Fibroblast of the conjunctiva (primary cell): ENCODE measurements around the gene VWCE.
"Not testable (repeated sequence)": the region's sequence is repeated elsewhere in the genome, so short reads cannot be mapped to it uniquely, and the experiment has no call there.

ENCODE experiments used
- DNase-seq: peaks from one replicate; pipeline ENCODE4 v3.0.0-alpha.2; 2010; ENCODE audit warnings: low read depth

The VWCE gene

DNA sequence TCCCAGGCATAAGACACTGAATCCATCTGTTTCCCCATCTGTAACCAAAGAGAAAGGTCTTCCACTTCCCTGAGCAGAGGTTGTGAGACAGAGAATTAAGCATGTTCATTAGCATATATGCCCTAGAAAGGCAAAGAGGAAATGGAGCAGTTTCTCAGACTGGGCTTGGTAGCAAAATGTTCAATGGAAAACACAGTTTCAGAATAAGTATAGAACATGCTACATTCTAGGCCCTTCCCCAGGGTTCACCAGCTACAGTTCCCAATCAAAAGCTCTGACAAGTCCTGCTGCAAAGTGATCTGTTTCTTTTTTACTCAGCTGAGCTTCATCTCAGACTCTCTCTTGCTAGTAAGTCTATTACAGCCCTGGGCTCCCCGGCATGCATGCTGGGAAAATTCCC, 42.8 kb downstream of the VWCE start:
- DNase-seq: not testable (repeated sequence)

DNA sequence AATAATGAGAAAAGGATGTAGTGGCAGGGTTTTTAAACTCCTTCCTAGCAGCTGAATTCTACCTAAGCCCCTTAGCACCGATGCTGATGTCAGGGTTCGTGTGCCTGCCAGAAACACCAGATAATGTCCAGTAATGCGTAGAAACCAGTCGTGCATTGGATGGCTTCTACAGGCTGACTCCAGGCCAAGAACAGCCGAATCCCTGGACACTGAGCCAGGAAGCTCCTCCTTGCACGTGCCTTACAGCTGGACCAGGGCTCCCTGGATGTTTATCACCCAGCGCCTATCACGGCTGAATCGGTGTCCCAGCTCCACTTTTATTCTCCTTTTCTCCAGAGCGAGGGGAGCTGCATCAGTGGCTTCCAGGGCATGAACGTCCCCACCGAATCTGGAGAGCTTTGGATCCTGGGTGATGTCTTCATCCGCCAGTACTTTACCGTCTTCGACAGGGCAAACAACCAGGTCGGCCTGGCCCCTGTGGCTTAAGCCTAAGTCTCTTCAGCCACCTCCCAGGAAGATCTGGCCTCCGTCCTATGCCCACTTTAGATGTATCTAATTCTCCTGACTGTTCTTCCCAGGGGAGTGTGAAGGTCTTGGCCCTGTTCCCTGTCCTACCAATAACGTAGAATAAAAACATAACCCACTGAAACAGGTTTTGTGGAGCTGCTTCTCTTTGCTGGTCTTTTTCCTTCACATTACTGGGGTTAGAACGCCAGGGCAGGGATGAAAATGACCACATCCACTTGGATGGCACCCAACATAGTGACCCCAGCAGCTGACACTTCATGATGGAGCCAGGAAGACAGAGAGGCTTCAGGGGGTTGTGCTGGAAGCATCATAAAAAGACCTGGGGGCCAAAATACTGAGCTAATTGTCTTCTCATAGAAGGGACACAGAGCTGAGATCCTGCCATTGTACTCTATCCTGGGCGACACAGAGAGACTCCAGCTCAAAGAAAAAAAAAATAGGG, 44.0 kb downstream of the VWCE start:
- peak; percentile 58 for DNase-seq

DNA sequence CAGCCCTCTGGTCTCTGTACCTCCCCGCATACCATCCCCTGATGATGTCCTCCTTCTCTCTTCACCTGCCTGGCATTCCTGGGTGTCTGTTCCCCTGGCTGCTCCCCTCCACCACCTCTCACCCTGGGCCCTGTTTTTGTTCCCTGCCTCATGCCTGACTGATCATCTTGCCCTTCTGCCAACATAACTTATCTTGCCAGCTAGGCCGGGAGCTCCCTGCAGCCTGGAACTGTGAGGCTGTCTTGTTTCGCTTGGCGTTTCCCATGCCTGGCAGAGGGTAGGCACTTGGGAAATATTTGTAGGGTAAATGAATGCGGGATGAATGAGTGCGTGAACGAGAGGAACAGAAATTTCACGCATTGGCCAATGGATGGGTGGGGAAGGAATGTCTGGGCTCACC, 45.9 kb downstream of the VWCE start:
- not testable (repeated sequence) for DNase-seq

DNA sequence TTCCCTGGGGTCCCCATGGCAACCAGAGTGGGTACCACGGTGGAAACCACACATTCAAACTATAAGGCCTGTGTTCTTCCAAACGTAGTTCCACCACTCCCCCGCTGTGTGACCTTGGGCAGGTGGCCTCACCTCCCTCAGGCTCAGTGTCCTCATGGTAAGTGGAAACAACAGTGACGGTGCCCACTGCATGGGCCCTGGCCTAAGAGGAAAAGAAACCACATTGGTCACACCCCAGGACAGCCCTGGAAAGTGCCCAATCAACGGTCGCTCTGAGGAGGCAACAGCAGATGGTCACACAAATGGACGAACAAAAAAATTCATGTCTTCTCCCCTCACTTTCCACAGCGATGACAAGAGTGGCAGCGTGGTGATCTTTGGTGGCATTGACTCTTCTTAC, 47.0 kb downstream of the VWCE start:
- DNase-seq: not testable (repeated sequence)

DNA sequence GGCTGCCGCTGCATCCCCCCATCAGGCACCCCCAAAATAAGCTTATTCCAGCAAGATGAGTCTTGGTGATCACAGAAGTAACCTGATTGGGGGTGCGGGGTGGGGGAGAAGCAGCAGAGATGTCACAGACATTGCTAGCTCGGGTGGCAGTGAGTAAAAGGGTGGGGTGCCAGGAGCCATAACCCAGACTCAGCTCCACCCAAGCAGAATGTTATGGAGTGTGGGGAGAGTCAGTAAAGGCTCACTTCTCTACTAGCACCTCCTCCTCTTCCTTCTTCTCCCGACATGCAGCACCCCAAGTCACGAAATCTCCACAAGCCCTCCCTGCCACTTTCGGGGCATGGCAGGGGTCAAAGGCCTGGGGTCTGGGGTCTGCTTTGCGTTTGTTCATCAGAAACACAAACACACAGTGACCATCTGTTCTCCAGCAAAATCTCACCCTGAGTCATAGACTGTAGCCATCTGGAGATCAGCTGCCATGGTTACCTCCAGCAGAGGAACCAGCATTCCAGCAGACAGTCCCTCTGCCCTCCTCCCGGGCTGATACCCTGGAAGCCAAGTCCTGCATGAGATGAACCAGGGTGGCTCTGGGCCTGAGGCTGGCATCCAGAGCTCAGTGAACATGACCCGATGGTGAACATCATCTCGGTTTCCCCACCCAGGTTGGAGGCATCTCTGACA, 49.7 kb downstream of the VWCE start:
- not testable (repeated sequence) for DNase-seq

DNA sequence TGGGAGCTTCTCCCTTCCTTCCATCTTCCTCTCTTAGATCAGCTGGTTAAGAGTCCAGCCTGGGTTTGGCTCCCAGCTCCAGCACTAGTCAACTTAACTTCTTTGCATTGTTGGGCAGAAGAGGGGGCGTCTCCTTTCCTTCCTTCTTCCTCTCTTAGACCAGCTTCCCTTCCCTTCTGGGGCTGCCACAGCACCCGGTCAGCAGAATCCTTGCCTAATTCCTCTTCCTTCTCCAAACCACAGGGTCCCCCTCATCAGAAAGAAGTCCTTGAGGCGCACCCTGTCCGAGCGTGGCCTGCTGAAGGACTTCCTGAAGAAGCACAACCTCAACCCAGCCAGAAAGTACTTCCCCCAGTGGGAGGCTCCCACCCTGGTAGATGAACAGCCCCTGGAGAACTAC, 53.6 kb downstream of the VWCE start:
- not testable (repeated sequence) for DNase-seq

DNA sequence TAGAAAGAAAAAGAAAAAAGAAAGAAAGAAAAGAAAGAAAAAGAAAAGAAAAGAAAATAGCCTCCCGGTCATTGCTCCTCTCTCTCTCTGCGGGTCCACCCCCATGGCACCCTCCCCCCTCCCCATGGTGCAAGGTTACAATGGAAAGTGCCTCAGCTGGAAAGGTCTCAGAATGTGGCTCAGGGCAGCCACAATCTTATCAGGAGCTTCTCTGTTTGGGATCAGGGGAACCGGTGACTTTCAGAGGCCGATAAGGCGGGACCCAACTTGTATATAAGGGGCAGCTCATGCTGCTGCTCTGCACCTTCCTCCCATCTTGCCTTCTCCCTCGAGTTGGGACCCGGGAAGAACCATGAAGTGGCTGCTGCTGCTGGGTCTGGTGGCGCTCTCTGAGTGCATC, 54.2 kb downstream of the VWCE start, which contains the start of gene PGA5:
TSS of gene PGA5 (plus strand) at position 301 of the 400 bp plus-strand sequence. CDS start at position 353, 52 bp downstream.
- DNase-seq: not testable (repeated sequence)

DNA sequence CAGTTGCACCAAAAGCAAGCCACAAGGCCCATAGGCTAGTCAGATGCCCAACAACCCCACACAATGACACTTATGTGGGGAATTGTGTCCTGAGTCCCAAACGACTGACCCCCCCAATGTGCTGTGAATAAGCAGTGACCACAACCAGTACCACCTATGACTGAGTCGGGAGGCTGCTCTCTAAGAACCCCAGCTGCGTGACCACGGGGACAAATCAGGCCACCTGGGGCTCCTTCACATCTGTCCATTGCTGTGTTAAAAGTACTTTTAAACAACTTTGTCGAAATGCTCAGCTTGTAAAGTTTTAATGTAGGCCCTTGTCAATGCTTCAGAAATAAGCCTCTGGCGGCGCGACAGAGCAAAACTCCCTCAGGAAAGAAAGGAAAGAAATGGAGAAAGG, 54.8 kb downstream of the VWCE start:
- not testable (repeated sequence) for DNase-seq

DNA sequence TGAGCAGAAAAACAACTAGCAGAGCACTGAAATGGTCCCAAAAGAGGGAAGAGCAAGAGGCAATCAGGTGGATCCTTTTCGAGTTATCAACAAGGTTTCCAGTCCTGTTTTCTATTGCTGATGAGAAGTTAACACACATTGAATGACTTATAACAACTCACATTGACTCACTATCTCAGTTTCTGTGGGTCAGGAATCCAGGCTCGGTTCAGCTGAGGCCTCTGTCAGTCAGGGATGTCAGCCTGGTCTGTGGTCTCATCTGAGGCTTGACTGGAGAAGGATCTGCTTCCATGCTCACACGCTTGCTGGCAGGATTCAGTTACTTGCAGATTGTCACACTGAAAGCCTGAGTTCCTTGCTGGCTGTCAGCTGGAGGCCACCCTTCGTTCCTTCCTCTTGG, 58.0 kb downstream of the VWCE start:
- DNase-seq: not testable (repeated sequence)

DNA sequence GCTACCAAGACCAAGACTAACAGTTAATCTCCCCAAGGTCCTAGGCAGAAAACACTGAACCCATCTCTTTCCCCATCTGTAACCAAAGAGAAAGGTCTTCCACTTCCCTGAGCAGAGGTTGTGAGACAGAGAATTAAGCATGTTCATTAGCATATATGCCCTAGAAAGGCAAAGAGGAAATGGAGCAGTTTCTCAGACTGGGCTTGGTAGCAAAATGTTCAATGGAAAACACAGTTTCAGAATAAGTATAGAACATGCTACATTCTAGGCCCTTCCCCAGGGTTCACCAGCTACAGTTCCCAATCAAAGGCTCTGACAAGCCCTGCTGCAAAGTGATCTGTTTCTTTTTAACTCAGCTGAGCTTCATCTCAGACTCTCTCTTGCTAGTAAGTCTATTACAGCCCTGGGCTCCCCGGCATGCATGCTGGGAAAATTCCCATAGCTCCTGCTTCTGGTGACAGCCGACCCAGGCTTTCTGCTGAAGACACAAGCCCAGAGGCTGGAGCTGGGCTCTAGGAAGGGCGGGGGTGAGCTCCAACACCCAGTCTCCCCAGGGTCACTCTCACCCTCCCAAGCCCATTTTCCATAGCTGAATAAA, 62.5 kb downstream of the VWCE start:
- DNase-seq: not testable (repeated sequence)

DNA sequence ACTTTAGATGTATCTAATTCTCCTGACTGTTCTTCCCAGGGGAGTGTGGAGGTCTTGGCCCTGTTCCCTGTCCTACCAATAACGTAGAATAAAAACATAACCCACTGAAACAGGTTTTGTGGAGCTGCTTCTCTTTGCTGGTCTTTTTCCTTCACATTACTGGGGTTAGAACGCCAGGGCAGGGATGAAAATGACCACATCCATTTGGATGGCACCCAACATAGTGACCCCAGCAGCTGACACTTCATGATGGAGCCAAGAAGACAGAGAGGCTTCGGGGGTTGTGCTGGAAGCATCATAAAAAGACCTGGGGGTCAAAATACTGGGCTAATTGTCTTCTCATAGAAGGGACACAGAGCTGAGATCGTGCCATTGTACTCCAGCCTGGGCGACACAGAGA, 63.5 kb downstream of the VWCE start:
- not testable (repeated sequence) for DNase-seq

DNA sequence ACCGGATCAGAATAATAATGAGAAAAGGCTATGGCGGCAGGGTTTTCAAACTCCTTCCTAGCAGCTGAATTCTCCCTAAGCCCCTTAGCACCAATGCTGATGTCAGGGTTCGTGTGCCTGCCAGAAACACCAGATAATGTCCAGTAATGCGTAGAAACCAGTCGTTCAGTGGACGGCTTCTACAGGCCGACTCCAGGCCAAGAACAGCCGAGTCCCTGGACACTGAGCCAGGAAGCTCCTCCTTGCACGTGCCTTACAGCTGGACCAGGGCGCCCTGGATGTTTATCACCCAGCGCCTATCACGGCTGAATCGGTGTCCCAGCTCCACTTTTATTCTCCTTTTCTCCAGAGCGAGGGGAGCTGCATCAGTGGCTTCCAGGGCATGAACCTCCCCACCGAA, 64.1 kb downstream of the VWCE start:
- DNase-seq: not testable (repeated sequence)

DNA sequence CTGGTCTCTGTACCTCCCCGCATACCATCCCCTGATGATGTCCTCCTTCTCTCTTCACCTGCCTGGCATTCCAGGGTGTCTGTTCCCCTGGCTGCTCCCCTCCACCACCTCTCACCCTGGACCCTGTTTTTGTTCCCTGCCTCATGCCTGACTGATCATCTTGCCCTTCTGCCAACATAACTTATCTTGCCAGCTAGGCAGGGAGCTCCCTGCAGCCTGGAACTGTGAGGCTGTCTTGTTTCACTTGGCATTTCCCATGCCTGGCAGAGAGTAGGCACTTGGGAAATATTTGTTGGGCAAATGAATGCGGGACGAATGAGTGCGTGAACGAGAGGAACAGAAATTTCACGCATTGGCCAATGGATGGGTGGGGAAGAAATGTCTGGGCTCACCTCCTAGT, 65.7 kb downstream of the VWCE start:
- not testable (repeated sequence) for DNase-seq

DNA sequence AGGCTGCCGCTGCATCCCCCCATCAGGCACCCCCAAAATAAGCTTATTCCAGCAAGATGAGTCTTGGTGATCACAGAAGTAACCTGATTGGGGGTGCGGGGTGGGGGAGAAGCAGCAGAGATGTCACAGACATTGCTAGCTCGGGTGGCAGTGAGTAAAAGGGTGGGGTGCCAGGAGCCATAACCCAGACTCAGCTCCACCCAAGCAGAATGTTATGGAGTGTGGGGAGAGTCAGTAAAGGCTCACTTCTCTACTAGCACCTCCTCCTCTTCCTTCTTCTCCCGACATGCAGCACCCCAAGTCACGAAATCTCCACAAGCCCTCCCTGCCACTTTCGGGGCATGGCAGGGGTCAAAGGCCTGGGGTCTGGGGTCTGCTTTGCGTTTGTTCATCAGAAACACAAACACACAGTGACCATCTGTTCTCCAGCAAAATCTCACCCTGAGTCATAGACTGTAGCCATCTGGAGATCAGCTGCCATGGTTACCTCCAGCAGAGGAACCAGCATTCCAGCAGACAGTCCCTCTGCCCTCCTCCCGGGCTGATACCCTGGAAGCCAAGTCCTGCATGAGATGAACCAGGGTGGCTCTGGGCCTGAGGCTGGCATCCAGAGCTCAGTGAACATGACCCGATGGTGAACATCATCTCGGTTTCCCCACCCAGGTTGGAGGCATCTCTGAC, 68.5 kb downstream of the VWCE start:
- not testable (repeated sequence) for DNase-seq

DNA sequence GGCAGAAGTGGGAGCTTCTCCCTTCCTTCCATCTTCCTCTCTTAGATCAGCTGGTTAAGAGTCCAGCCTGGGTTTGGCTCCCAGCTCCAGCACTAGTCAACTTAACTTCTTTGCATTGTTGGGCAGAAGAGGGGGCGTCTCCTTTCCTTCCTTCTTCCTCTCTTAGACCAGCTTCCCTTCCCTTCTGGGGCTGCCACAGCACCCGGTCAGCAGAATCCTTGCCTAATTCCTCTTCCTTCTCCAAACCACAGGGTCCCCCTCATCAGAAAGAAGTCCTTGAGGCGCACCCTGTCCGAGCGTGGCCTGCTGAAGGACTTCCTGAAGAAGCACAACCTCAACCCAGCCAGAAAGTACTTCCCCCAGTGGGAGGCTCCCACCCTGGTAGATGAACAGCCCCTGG, 72.4 kb downstream of the VWCE start:
- not testable (repeated sequence) for DNase-seq

DNA sequence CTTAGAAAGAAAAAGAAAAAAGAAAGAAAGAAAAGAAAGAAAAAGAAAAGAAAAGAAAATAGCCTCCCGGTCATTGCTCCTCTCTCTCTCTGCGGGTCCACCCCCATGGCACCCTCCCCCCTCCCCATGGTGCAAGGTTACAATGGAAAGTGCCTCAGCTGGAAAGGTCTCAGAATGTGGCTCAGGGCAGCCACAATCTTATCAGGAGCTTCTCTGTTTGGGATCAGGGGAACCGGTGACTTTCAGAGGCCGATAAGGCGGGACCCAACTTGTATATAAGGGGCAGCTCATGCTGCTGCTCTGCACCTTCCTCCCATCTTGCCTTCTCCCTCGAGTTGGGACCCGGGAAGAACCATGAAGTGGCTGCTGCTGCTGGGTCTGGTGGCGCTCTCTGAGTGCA, 73.1 kb downstream of the VWCE start, which contains the start of gene PGA4:
TSS of gene PGA4 (plus strand) at position 301 of the 400 bp plus-strand sequence. CDS start at position 355, 54 bp downstream.
- DNase-seq: not testable (repeated sequence)

DNA sequence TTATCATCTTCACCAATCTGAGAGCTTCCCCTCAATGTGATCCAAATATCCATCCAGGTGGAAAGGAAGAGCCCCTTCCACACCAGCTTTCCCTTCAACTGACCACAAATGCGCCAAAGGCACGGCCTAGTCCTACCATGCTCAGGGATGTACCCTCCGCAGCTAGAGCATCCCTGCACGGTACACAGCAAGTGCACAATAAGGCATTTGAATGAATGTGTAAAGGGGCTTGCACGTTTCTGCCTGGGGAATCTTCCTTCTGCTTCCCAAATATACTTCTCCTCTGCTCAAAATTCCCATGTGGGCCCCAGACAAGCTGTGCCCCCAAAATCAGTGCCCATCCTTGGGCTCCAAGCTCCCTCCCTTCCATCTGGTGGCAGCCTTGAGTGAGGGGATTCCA, 76.1 kb downstream of the VWCE start:
- DNase-seq: not testable (repeated sequence)

DNA sequence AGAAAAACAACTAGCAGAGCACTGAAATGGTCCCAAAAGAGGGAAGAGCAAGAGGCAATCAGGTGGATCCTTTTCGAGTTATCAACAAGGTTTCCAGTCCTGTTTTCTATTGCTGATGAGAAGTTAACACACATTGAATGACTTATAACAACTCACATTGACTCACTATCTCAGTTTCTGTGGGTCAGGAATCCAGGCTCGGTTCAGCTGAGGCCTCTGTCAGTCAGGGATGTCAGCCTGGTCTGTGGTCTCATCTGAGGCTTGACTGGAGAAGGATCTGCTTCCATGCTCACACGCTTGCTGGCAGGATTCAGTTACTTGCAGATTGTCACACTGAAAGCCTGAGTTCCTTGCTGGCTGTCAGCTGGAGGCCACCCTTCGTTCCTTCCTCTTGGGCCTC, 76.8 kb downstream of the VWCE start:
- not testable (repeated sequence) for DNase-seq

DNA sequence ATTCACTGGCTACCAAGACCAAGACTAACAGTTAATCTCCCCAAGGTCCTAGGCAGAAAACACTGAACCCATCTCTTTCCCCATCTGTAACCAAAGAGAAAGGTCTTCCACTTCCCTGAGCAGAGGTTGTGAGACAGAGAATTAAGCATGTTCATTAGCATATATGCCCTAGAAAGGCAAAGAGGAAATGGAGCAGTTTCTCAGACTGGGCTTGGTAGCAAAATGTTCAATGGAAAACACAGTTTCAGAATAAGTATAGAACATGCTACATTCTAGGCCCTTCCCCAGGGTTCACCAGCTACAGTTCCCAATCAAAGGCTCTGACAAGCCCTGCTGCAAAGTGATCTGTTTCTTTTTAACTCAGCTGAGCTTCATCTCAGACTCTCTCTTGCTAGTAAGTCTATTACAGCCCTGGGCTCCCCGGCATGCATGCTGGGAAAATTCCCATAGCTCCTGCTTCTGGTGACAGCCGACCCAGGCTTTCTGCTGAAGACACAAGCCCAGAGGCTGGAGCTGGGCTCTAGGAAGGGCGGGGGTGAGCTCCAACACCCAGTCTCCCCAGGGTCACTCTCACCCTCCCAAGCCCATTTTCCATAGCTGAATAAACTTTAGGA, 81.3 kb downstream of the VWCE start:
- not testable (repeated sequence) for DNase-seq

DNA sequence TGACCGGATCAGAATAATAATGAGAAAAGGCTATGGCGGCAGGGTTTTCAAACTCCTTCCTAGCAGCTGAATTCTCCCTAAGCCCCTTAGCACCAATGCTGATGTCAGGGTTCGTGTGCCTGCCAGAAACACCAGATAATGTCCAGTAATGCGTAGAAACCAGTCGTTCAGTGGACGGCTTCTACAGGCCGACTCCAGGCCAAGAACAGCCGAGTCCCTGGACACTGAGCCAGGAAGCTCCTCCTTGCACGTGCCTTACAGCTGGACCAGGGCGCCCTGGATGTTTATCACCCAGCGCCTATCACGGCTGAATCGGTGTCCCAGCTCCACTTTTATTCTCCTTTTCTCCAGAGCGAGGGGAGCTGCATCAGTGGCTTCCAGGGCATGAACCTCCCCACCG, 82.9 kb downstream of the VWCE start:
- not testable (repeated sequence) for DNase-seq

DNA sequence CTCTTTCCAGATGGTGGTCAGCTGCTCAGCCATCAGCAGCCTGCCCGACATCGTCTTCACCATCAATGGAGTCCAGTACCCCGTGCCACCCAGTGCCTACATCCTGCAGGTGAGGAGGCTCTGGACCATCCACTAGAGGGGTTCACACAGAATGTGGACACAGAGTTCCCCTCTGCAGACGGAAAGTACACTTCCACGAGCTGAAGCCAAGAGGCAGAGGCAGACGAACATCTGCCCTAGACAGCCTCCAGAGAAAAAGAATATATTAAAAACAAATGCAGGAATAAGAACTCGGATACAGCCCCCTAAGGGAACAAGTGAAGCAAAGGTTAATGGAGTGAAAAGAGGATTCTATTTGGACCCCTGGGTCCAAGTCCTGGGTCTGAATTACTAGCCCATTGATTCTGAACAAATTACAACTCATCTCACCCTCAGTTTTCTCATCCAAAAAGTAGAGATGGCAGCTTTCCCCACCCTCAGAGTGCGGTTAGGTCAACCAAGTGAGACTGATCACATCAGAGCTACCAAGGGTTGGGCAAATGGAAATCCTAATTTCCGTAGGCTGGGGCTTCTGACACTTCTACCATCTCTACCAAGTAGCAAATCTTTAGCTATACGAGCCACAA, 83.7 kb downstream of the VWCE start:
- not testable (repeated sequence) for DNase-seq
